ENCODE data around the gene BTBD1.
"Not testable (repeated sequence)": the region's sequence is repeated elsewhere in the genome, so short reads cannot be mapped to it uniquely, and the experiment has no call there.

The BTBD1 gene

GRCh38 chr15:83036253-83036652, 30.8 kb downstream of the BTBD1 start:
- no peak for DNase-seq (ENCODE audit: low spot score)
- in situ Hi-C loops (cut with MboI; ENCODE audit: low sequenced_read_pairs, unreplicated experiment): no loop called here
- TF ChIP-seq CTCF (IDR thresholded peaks at IDR 0.05; ENCODE audit: borderline replicate concordance, control extremely low read depth, extremely low read depth, insufficient read depth, missing control alignments): no peak

GRCh38 chr15:83031234-83031633, 35.8 kb downstream of the BTBD1 start:
- in situ Hi-C loops (cut with MboI; ENCODE audit: low sequenced_read_pairs, unreplicated experiment); DNase-seq (ENCODE audit: low spot score): not testable (repeated sequence)

- in situ Hi-C loops (cut with MboI; ENCODE audit: low sequenced_read_pairs, unreplicated experiment): no loop called here
- TF ChIP-seq CTCF (IDR thresholded peaks at IDR 0.05; ENCODE audit: borderline replicate concordance, control extremely low read depth, extremely low read depth, insufficient read depth, missing control alignments): no peak
- no peak for DNase-seq (ENCODE audit: low spot score)
These were observed 37.0 kb downstream of the BTBD1 start for GRCh38 chr15:83030021-83030420.

- DNase-seq (ENCODE audit: low spot score): no peak
- in situ Hi-C loops (cut with MboI; ENCODE audit: low sequenced_read_pairs, unreplicated experiment): no loop called here
These were observed 48.6 kb downstream of the BTBD1 start for GRCh38 chr15:83018436-83018835.

GRCh38 chr15:83016906-83017305, 50.1 kb downstream of the BTBD1 start:
- no peak for TF ChIP-seq CTCF (IDR thresholded peaks at IDR 0.05; ENCODE audit: borderline replicate concordance, control extremely low read depth, extremely low read depth, insufficient read depth, missing control alignments)
- in situ Hi-C loops (cut with MboI; ENCODE audit: low sequenced_read_pairs, unreplicated experiment): no loop called here
- DNase-seq (ENCODE audit: low spot score): no peak

More at GRCh38 chr15:83018436-83018835, 48.6 kb downstream of the BTBD1 start:
- no peak for TF ChIP-seq CTCF (IDR thresholded peaks at IDR 0.05; ENCODE audit: borderline replicate concordance, control extremely low read depth, extremely low read depth, insufficient read depth, missing control alignments)

- DNase-seq (ENCODE audit: low spot score): no peak
- no peak for TF ChIP-seq CTCF (IDR thresholded peaks at IDR 0.05; ENCODE audit: borderline replicate concordance, control extremely low read depth, extremely low read depth, insufficient read depth, missing control alignments)
- in situ Hi-C loops (cut with MboI; ENCODE audit: low sequenced_read_pairs, unreplicated experiment): no loop called here
These were observed 51.7 kb downstream of the BTBD1 start for GRCh38 chr15:83015361-83015760.

- DNase-seq (ENCODE audit: low spot score): no peak
- in situ Hi-C loops (cut with MboI; ENCODE audit: low sequenced_read_pairs, unreplicated experiment): no loop called here
- TF ChIP-seq CTCF (IDR thresholded peaks at IDR 0.05; ENCODE audit: borderline replicate concordance, control extremely low read depth, extremely low read depth, insufficient read depth, missing control alignments): no peak
These were observed 52.8 kb downstream of the BTBD1 start for GRCh38 chr15:83014205-83014653.

Data from GM13976 (cell line).